CD4-positive, alpha-beta T cell treated with Interleukin-21 for 1 hour (primary cell): Measurements from ENCODE around the gene SOBP.

ENCODE experiments used
- DNase-seq: peaks from one replicate; pipeline ENCODE4 v3.0.0-alpha.2; 2020

SOBP gene

DNA sequence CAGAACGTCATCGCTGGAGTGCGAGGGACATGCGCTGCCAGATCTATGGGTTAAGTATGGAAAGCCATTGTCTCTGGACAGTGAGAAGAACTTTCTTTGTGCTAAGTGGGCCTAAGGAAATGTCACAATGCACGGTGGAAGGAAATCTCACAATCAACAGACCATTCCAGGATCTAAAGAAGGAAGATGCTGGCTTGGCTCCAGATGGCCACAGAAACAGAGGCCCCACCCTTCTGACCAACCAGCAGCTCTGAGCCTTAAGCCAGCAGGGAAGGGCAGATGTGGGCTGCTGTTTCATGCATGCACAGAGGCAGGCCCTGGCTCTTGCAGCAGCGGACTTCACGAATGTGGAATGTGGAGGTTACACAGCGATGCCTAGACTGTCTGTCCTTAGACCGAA, 156.3 kb downstream of the SOBP start:
- DNase-seq = no peak

- no peak for DNase-seq
These were observed 157.0 kb downstream of the SOBP start for GRCh38 chr6:107646776-107647438.

DNA sequence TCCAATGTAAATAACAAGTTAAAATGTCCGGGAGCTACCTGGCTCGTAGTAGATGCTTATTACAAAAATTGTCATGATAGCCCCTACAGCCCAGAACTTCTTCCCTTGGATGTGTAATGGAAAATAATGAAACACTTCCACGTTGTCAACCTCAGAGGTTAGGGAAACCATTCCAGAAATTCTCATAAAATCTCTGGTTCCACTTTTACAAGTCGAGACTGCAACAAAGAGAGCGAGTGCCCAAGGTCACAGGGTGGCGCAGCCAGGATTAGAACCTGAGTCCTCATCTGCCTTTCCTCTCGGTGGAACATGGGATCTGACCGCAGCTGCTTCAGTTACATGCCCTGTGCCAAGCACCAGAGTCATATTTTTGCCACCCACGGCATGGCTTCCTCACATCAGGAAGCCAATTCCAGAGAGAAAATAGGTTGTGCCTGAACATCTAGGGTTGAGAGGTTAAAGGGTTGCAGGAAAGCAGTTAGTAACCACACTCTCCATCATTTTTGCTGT, 157.6 kb downstream of the SOBP start:
- no peak for DNase-seq

- DNase-seq = no peak
These were observed 159.1 kb downstream of the SOBP start for GRCh38 chr6:107648983-107649382.

DNA sequence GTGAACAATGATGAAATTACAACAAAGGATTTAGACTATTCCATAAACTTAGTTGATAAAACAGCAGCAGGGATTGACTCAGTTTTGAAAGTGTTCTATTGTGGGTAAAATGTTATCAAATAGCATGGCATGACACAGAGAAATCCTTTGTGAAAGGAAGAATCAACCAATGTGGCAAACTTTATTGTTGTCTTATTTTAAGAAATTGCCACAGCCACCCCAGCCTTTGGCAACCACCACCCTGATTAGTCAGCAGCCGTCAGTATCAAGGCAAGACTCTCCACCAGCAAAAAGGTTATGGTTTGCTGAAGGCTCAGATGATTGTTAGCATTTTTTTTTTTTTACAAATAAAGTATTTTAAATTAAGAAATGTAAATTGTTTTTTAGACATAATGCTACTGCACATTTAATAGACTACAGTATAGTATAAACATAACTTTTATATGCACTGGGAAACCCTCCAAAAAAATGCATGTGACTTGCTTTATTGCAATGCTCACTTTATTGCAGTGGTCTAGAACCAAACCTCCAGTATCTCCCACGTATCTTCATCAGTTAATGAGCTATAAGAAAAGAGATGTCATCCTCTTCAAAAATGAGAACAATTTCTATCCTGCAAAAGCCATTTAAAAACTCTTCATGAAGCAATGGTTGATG, 162.7 kb downstream of the SOBP start:
- DNase-seq = no peak

- no peak for DNase-seq
These were observed 163.3 kb downstream of the SOBP start for GRCh38 chr6:107653183-107653580.

- DNase-seq = no peak
These were observed 164.0 kb downstream of the SOBP start for GRCh38 chr6:107653861-107654394.

DNA sequence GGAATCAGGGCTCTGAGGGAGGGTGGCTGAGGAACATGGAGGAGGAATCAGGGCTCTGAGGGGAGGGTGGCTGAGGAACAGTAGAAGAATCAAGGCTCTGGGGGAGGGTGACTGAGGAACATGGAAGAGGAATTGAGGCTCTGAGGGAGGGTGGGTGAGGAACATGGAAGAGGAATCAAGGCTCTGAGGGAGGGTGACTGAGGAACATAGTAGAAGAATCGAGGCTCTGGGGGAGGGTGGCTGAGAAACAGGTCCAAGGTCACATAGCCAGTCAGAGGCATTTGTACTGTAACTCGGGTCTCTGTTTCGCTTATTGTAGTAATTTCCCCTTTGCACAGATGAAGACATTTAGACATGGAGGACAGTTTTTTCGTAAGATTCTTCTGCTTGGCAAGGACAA, 164.8 kb downstream of the SOBP start:
- DNase-seq = no peak

DNA sequence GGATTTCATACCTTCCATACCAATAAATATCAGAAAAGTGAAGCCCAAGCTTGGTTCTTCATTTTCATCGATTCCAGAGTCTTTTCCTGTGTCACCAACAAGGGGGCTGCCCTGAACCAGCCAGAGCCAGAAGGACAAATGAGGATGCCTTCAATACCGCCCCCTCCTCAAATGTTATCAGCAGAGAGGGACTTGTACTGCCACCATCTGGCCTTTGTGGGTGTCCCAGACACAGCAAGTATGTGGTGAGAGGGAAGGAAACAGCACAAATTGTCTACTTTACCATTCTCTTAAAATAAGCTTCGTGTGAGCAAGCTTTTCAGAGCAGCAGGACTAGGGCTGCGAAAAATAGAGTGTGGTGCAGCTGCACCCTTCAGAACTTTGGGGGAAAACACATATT, 165.3 kb downstream of the SOBP start:
- no peak for DNase-seq

DNA sequence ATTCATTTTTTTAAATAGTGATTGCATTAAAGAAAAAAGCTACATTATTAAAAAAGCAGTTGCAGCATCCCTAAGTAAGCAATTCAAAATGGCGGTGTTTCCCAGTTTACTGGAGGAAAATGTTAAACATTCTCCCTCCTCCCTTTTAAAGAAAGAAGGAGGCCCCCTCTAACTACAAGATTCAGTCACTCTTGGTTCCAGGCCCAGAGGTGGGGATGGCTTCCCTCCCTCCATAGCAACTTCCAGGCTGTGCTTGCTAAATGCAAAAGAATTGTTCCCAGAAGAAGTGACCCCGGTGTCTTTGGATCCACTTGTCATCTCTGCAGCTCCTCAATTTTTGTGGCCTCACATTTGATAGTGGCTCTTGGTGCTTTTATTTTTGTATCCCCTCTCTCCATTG, 165.9 kb downstream of the SOBP start:
- DNase-seq = no peak

DNA sequence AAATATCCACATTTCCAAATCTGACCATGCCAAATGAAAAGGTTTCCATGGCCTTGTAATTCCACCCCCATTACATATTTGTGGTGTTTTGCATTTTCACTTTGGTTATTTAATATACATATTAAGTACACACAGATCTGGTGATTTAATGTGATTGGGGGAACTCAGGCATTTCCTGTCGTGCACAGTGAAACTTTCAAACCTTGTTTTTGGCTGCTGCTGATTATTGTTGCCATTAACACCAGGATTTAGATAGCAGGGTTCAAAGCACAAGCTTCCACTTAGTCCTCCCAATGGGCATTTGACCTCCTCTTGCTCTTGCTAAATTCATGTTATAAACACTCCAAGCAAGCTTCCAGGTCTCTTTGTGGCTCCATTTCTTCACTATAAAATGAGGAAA, 166.5 kb downstream of the SOBP start:
- no peak for DNase-seq

DNA sequence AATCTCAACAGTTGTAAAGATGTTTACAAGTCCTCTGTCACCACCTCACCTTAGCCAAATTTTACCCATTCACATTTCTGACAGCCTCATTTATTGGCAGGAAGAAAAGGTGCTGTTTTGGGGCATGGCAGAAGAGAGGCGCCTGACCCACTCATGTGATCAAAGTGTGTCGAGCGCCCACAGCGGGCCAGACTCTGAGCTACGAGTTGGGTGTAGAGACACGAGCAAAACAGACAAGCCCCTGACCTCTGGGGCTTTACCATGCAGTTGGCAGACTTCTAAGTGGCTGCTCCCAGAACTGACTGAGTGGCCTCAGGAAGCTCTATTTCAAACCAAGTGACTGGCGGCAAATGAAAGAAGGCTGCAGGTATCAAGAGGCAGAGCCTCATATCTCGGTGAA, 167.0 kb downstream of the SOBP start:
- no peak for DNase-seq

DNA sequence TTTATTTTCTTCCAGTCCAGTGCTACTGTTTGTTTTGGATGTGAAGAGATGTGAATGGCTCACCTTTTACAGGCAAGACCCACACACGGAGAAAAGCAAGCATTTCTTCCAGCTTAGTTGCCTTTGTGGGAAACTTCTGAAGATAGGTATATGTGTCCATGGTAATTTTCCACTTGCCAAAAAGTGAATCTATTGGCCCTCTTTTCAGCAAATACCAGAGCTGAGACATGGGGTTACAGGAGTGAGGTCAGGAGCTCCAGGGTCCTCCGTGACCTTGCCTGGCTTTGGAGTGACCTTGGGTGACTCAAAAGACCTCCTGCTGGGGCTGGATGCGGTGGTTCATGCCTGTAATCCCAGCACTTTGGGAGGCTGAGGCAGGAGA, 167.4 kb downstream of the SOBP start:
- no peak for DNase-seq

DNA sequence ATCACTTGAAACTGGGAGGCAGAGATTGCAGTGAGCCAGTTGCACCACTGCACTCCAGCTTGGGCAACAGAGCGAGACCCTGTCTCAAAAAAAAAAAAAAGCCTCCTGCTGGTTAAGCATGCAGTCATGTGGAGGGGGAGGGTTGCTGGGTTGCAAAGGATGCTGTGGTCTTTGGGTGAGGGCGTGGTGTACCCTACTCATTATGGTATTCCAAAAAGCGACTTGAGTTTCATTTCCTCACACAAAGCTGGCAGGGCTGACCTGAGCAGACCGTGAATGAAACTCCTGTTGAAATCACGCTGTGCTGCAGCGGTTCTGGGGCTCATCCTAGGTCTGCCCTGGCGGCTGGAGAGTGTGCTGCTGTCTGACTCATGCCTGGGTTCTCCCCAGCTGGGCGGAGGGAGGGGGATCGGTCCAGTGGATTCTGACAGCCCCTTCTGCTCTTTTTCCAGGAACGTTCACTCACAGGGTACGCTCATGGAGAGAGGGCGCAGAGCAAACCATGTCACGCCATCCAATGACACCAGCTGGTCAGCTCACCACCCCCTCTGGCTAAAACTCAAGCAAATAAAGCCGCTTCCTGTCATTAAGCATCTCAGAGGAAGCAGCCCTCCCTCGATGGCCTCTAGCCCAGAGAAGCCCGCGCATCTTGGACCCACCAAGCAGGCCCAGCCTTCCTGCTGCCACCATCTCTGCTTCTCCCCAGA, 168.0 kb downstream of the SOBP start:
- peak; percentile 40 for DNase-seq

DNA sequence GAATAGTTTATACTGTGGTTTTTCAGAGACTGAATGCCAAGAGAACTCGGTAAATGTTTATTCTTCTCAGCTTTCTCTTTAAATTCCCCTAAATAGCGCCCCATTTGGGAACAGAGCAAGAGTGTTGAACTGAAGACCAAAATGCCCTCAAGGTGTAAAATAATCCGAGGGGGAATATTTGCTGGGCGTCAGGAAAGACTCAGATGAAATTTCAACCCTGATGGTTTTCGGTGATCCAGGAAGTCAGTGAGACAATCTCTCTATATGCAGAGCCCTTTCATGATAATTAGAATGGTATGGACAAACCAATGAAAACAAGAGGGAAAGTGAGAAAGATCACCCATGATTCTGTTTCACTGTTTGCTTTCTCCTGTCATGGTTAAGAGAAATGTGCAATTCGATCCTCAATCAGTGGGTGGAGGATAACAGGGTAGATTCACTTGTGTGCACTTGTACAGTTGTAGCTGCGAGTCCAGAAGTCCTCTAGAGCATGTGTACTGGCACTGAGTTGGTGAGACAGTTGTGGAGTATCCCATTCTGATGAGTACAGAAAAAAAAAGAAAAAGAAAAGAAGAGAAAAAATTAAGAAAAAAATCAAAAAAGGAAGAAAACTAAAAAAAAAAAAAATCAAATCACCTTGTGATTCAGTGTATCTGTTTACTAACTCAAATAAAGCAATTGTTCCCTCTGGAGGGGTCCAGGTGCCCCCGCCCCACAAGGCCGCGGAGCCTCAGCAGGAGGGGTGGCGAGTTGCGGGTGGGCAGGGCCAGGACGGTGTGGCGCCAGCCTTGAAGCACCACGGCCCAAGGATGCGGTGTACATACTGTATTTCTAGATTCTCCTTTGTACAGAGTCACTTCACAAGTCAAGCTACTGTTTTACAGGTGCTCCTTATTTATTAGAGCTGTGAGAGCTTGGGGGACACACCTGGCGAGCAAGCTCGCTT, 169.3 kb downstream of the SOBP start:
- no peak for DNase-seq

DNA sequence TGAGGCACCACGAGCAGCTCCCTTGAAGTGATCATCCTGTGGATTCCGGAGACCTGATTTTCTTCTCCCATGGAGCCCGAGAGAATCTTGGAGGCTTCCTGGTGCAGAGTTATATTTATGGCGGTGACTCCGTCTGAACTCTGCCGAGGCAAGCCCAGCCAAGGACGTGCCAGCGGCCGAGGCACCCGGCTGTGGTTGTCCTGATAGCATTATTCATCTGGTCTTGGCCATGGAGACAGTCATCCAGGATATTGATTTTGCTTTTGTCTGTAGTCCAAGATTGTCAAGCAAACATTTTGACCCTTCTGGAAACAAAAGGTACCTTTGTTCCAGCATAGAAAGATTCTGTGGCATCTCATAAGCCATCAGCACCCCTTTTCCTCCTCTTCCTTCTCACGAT, 170.9 kb downstream of the SOBP start:
- no peak for DNase-seq

DNA sequence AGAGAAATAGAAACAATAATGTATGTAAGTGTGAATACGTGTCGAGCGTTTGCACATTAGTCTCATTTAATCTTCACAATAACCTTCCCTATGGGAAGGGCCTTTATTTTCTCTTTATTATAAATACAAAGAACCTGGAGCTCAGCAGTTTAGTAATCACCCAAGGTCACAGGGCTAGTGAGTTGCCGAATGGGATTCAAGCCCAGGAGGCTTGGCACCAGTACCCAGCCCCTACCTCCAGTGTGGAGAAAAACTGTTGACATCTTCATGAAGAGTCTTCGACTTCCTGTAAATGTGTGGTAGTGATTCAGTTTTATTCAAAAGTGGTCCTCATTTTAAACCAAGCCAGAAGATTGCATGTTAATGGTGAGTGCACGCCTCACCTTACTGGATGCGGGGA, 171.4 kb downstream of the SOBP start:
- DNase-seq = no peak

- DNase-seq = no peak
These were observed 172.4 kb downstream of the SOBP start for GRCh38 chr6:107662333-107662732.

DNA sequence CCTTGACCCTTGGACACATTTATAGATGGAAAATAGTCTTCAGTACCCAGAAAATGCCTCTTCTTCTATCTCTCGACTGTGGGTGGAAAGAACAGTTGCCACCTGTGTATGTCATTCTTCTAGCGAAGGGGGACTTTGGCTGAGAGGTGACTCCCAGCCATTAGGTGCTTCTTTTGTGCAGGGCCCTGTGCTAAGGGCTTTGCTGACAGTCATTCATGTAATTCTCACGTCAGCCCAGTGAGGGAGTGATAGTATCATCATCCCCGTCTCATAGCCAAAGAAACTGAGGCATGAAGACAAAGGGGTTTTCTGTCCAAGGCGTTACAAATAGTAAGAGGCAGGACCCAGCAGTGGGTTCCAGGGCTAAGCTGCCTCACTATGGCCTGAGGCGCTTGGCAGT, 173.4 kb downstream of the SOBP start:
- DNase-seq = no peak

- DNase-seq = no peak
These were observed 175.5 kb downstream of the SOBP start for GRCh38 chr6:107665382-107665781.

DNA sequence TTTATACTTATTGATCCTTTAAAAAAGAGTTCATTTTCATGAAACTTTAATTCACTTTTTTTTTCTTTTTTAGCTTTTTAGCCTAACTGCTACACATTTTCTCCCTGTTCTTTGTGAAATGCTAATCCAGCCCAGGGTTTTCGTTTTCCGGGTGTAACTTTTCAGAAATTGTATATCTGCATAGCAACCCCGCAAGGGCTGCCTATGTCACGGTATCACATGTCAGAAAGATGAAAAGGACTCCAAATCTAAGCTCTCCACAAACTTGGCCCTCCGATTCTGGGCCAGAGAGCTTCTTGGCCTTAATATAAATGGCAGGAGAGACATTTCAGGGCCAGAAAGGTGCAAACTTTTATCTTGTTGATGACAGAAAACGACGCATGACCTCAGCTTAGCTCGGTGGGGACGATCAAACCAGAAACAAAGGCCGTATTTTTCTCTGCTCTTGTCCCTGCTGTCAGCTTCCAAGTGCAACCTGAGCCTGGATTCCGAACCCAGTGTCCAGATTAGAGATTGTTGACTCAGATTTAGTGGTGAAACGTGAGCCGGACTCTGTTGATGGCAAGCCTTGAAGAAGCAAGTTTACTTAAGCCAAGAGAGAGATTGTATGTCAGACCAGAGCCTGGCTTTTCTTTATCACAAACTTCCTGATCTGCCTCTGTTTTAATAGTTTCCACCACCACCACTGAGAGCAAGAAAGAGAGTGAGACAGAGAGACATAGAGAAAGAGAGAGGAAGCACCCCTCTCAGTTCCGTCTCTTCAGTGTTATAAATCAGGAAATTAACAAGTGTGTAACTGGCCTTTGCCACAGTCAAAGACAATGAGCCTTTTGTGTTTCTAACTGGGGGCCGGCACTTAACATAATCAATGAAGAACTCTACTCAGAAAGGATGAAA, 176.4 kb downstream of the SOBP start:
- no peak for DNase-seq
